HG03558 (cell line): ENCODE measurements around the gene FSD1L.
"Not testable (repeated sequence)": the region's sequence is repeated elsewhere in the genome, so short reads cannot be mapped to it uniquely, and the experiment has no call there.

ENCODE experiments used
- ATAC-seq: cut with Tn5 transposase; IDR thresholded peaks from one replicate; pipeline ENCODE4 v1.9.1; 2021; ENCODE audit warnings: moderate number of reproducible peaks; ENCODE audit not compliant: unreplicated experiment; ENCODE audit errors: extremely low read depth

The FSD1L gene

GRCh38 chr9:105535920-105536668, 88.3 kb downstream of the FSD1L start:
- peak; percentile 30 for ATAC-seq

GRCh38 chr9:105539452-105539851, 91.6 kb downstream of the FSD1L start:
- ATAC-seq: no peak

- ATAC-seq: peak; percentile 96
Observed at GRCh38 chr9:105541838-105542237, 94.0 kb downstream of the FSD1L start.

- no peak for ATAC-seq
Observed at GRCh38 chr9:105554042-105554441, 106.2 kb downstream of the FSD1L start.

GRCh38 chr9:105557804-105558610, 110.2 kb downstream of the FSD1L start, which contains the start of gene FKTN:
FKTN (plus strand) TSS chr9:105558131; CDS start chr9:105575033, 16,902 bp downstream.
- peak; percentile 95 for ATAC-seq

- no peak for ATAC-seq
Observed at GRCh38 chr9:105572455-105572854, 124.6 kb downstream of the FSD1L start.

- not testable (repeated sequence) for ATAC-seq
Observed at GRCh38 chr9:105579952-105580351, 132.1 kb downstream of the FSD1L start.

- ATAC-seq: not testable (repeated sequence)
Observed at GRCh38 chr9:105581550-105581949, 133.7 kb downstream of the FSD1L start.

GRCh38 chr9:105593145-105593544, 145.3 kb downstream of the FSD1L start:
- ATAC-seq: no peak
